ENCODE data around the gene HLA-F. TPM values are rescaled to one million over a fixed set of nuclear protein-coding genes. Genes with fewer than 3 reads are reported as not detected.

Gene HLA-F
- polyA plus RNA-seq, 2 of the 4 experiments (the other 2 are of a cell fraction): 2.7 to 4.5 TPM

DNA sequence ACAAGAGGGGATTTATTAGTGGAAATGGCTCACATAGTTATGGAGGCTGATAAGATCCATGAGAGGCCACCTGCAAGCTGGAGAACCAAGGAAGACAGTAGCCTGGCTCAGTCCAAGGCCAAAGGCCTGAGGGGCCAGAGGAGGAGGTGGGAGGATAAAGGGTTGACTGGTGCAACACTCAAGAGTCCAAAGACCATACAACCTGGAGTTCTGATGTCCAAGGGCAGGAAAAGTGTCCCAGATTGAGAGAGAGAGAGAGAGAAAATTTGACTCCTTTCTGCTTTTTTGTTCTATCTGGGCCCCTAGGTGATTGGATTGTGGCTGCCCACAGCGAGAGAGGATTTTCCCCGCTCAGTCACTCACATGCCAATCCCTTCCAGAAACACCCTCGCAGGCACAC is 8.0 kb downstream of the HLA-F start (continued):
- no peak for TF ChIP-seq JUN (IDR thresholded peaks at IDR 0.05)
- TF ChIP-seq, protein P1, sequence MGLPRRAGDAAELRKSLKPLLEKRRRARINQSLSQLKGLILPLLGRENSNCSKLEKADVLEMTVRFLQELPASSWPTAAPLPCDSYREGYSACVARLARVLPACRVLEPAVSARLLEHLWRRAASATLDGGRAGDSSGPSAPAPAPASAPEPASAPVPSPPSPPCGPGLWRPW (IDR thresholded peaks at IDR 0.05): no peak
- no peak for TF ChIP-seq FOXS1 (CRISPR knock-in tag; IDR thresholded peaks at IDR 0.05)

DNA sequence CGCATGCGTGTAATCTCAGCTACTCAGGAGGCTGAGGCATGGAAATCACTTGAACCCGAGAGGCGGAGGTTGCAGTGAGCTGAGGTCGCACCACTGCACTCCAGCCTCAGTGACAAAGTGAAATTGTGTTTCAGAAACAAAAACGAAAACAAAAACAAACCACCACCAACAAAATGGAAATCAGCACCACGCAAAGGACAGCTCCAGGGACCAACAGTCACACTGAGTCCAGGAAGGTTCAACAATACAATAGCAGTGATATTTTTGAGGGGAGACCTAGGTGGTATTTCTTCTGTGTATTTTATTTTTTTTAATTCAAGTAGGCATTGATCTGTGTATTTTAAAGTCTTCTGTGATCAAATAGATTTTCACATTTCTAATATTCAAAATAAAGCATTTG is 9.8 kb downstream of the HLA-F start:
- 71% methylated on average over 7 of the region's 7 CpGs for WGBS (ENCODE audit: missing lambda C conversion rate)
- TF ChIP-seq RCOR1 (IDR thresholded peaks at IDR 0.05; ENCODE audit: low read depth, low read length): no peak
- TF ChIP-seq, protein P2, sequence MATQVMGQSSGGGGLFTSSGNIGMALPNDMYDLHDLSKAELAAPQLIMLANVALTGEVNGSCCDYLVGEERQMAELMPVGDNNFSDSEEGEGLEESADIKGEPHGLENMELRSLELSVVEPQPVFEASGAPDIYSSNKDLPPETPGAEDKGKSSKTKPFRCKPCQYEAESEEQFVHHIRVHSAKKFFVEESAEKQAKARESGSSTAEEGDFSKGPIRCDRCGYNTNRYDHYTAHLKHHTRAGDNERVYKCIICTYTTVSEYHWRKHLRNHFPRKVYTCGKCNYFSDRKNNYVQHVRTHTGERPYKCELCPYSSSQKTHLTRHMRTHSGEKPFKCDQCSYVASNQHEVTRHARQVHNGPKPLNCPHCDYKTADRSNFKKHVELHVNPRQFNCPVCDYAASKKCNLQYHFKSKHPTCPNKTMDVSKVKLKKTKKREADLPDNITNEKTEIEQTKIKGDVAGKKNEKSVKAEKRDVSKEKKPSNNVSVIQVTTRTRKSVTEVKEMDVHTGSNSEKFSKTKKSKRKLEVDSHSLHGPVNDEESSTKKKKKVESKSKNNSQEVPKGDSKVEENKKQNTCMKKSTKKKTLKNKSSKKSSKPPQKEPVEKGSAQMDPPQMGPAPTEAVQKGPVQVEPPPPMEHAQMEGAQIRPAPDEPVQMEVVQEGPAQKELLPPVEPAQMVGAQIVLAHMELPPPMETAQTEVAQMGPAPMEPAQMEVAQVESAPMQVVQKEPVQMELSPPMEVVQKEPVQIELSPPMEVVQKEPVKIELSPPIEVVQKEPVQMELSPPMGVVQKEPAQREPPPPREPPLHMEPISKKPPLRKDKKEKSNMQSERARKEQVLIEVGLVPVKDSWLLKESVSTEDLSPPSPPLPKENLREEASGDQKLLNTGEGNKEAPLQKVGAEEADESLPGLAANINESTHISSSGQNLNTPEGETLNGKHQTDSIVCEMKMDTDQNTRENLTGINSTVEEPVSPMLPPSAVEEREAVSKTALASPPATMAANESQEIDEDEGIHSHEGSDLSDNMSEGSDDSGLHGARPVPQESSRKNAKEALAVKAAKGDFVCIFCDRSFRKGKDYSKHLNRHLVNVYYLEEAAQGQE (IDR thresholded peaks at IDR 0.05): peak; percentile 50

DNA sequence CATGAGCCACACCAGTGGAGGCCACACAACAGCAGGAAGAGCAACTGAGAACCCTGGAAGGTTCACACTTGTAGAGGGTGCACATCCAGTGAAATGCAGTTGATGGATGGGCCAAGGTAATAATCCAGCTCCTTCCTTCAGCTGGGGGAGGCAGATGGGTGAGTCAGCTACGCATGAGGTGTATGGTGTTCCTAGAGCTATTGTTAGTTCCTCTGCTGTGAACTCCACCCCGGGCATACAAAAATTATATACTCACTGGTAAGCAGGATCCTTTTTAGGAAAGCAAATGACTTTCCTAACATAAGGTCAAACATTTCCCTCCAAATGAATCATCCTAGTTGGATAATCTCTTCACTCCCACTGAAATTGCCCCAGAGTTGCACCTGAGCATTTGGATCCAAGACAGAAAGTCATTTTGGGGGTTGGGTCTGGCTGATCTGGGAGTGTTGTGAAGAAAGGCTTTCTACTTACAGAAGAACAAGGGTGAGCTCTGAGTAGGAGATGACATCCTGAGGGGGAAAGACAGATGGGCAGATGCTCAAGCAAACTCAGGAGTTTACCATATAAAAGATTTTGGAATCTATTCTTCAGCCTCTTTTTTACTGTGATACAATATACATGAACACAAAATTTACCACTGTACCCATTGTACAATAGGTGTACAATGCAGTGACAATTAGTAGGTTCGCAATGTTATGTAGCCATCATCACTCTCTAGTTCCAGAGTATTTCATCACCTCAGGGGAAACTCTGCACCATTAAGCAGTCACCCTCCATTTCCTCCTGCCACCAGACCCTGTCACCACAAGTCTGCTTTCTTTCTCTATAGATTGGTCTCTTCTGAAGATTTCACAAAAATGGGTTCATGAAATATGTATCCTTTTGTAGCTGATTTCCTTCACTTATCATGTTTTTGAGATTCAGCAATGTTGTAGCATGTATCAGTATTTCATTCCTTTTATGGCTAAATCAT is 11.1 kb downstream of the HLA-F start:
- DNase-seq (ENCODE audit: low read depth in 1 of 2, low spot score in 1 of 2) (no peak), ATAC-seq (no peak), FAIRE-seq (no peak)
- Histone ChIP-seq H3K4me3 (no peak overlapping the region), H3K27ac (no peak overlapping the region), H3K4me2 (no peak overlapping the region), H3K4me1 (no peaks in the 10 kb centered on the region), H3K9me3 (no peaks in the 10 kb centered on the region)
- WGBS (ENCODE audit: missing lambda C conversion rate): 48% methylated on average over 3 of the region's 3 CpGs
- ChIA-PET CTCF (interaction anchor here (1.2 to 3.1 kb wide), 6 partner anchors 18 to 114 kb away, joined by 3 to 16 read pairs (median 4); no protein-coding TSS in a partner anchor), POLR2A (no interaction called here)
- no peak for TF ChIP-seq BHLHE40 (IDR thresholded peaks at IDR 0.05; ENCODE audit: low read depth, low read length)
- TF ChIP-seq, protein P3, sequence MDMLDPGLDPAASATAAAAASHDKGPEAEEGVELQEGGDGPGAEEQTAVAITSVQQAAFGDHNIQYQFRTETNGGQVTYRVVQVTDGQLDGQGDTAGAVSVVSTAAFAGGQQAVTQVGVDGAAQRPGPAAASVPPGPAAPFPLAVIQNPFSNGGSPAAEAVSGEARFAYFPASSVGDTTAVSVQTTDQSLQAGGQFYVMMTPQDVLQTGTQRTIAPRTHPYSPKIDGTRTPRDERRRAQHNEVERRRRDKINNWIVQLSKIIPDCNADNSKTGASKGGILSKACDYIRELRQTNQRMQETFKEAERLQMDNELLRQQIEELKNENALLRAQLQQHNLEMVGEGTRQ (IDR thresholded peaks at IDR 0.05): no peak
- TF ChIP-seq CHD2 (IDR thresholded peaks at IDR 0.05; ENCODE audit: low read length, partially characterized antibody): no peak
- no peak for TF ChIP-seq ZFP36 (IDR thresholded peaks at IDR 0.05; ENCODE audit: borderline replicate concordance, partially characterized antibody)
- TF ChIP-seq, protein P1 (IDR thresholded peaks at IDR 0.05): no peak
- no peak for TF ChIP-seq GATA3 (IDR thresholded peaks at IDR 0.05; ENCODE audit: borderline replicate concordance)
- no peak for TF ChIP-seq KDM1A (IDR thresholded peaks at IDR 0.05; ENCODE audit: low read depth)
- no peak for TF ChIP-seq HOXB13 (CRISPR knock-in tag; IDR thresholded peaks at IDR 0.05; ENCODE audit: low read depth)
- TF ChIP-seq NFE2L2 (conservative IDR thresholded peaks at IDR 0.05; ENCODE audit: low read length): no peak
- no peak for TF ChIP-seq NR3C1 (IDR thresholded peaks at IDR 0.05)

More for the DNA sequence above, 9.8 kb downstream of the HLA-F start:
- ATAC-seq: no peak
- POLR2A ChIA-PET: no interaction called here
- Histone ChIP-seq H3K4me1 (no peaks in the 10 kb centered on the region), H3K4me2 (no peak overlapping the region), H3K9me3 (no peaks in the 10 kb centered on the region), H3K27ac (no peak overlapping the region), H3K4me3 (no peak overlapping the region)
- no peak for FAIRE-seq
- no peak for DNase-seq (ENCODE audit: low read depth in 1 of 2, low spot score in 1 of 2)
- CTCF ChIA-PET: interaction anchor here (1.4 to 3.1 kb wide), 3 partner anchors 26 to 115 kb away, joined by 3 to 16 read pairs (median 5); no protein-coding TSS in a partner anchor

DNA sequence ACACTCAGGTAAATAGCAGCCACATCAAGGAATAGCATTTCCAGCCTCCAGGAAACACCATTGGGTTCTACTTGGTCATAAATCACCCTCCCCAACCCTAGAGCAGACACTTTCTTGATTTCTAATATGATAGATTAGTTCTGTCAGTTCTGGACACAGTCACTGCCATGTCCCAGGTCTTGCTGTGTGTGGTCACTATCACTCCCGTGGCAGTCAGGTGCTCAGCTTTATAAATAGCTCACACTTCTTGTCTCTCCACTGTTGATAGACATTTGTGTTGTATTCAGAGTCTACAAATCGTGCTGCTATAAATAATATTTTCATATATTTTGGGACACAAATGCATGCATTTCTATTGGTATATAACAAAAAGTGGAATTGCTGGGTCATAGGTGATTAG is 13.3 kb downstream of the HLA-F start:
- no peak for FAIRE-seq
- DNase-seq (ENCODE audit: low read depth in 1 of 2, low spot score in 1 of 2): no peak
- no peak overlapping the region for H3K27ac ChIP-seq
- no peaks in the 10 kb centered on the region for H3K9me3 ChIP-seq
- no peak overlapping the region for H3K4me3 ChIP-seq
- CTCF ChIA-PET: interaction anchor here (1.0 to 3.5 kb wide), 5 partner anchors 12 to 300 kb away, joined by 3 to 22 read pairs (median 4); no protein-coding TSS in a partner anchor
- no peaks in the 10 kb centered on the region for H3K4me1 ChIP-seq
- POLR2A ChIA-PET: no interaction called here
- ATAC-seq: no peak
- H3K4me2 ChIP-seq: no peak overlapping the region
- WGBS (ENCODE audit: missing lambda C conversion rate): 24% methylated on average over 2 of the region's 2 CpGs
- TF ChIP-seq, protein P4, sequence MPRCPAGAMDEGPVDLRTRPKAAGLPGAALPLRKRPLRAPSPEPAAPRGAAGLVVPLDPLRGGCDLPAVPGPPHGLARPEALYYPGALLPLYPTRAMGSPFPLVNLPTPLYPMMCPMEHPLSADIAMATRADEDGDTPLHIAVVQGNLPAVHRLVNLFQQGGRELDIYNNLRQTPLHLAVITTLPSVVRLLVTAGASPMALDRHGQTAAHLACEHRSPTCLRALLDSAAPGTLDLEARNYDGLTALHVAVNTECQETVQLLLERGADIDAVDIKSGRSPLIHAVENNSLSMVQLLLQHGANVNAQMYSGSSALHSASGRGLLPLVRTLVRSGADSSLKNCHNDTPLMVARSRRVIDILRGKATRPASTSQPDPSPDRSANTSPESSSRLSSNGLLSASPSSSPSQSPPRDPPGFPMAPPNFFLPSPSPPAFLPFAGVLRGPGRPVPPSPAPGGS (IDR thresholded peaks at IDR 0.05): no peak
- TF ChIP-seq RFX5 (IDR thresholded peaks at IDR 0.05): no peak
- TF ChIP-seq TP53 (CRISPR knock-in tag; IDR thresholded peaks at IDR 0.05): no peak
- no peak for TF ChIP-seq CHD4 (IDR thresholded peaks at IDR 0.05; ENCODE audit: borderline replicate concordance)
- no peak for TF ChIP-seq CEBPB (IDR thresholded peaks at IDR 0.05)
- no peak for TF ChIP-seq ZNF302 (CRISPR knock-in tag; IDR thresholded peaks at IDR 0.05)
- TF ChIP-seq, protein P5, sequence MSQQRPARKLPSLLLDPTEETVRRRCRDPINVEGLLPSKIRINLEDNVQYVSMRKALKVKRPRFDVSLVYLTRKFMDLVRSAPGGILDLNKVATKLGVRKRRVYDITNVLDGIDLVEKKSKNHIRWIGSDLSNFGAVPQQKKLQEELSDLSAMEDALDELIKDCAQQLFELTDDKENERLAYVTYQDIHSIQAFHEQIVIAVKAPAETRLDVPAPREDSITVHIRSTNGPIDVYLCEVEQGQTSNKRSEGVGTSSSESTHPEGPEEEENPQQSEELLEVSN (IDR thresholded peaks at IDR 0.05; ENCODE audit: borderline replicate concordance, low read depth): no peak
- TF ChIP-seq FOXS1 (CRISPR knock-in tag; IDR thresholded peaks at IDR 0.05): no peak
- no peak for TF ChIP-seq RCOR1 (IDR thresholded peaks at IDR 0.05; ENCODE audit: low read depth, low read length)
- TF ChIP-seq, protein P3 (IDR thresholded peaks at IDR 0.05): no peak
- no peak for TF ChIP-seq CBX2 (IDR thresholded peaks at IDR 0.05; ENCODE audit: borderline replicate concordance, low read depth)
